ENCODE results near the gene S100A8.
"Not testable (repeated sequence)": the region's sequence is repeated elsewhere in the genome, so short reads cannot be mapped to it uniquely, and the experiment has no call there.

Gene S100A8

DNA sequence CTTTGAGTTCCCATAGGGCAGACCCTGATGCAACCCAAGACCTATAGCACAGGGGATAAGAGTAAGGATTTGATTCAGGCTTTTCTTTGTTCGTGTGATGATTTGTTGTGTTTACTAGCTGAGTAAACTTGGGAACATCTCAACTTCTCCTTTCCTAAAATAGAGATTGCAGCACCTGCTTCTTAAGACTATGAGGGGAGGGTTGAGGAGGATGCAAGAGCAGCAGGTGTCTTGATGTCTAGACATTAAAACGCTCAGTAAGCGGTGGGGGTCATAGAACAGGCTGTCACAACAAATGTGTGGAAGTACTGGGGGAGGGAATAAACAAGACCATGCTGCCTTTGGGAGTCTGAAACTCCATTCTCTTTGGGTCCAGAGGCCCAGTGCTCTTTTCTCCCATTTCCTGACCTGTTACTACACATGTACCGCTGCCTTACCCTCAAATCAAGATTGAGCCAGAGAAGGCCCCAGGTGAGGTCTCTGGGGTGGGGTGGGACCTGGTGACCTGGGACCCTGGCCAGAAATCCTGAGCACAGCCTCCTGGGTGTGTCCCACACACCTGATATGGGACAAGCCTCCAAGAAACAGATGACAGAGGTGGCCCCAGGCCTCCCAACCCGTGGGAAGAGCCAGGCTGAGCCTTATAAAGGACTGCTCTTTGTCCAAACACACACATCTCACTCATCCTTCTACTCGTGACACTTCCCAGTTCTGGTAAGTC, 25.1 kb upstream of the S100A8 start, which contains the start of gene S100A7A:
S100A7A (plus strand) TSS at position 671 of the 721 bp plus-strand sequence. CDS start 1,563 bp downstream, outside the sequence.
- DNase-seq, result no peak

GRCh38 chr1:153413961-153414360, 23.1 kb upstream of the S100A8 start:
- peak in 2 of 4 experiments; percentile 52 to 66 for DNase-seq

DNA sequence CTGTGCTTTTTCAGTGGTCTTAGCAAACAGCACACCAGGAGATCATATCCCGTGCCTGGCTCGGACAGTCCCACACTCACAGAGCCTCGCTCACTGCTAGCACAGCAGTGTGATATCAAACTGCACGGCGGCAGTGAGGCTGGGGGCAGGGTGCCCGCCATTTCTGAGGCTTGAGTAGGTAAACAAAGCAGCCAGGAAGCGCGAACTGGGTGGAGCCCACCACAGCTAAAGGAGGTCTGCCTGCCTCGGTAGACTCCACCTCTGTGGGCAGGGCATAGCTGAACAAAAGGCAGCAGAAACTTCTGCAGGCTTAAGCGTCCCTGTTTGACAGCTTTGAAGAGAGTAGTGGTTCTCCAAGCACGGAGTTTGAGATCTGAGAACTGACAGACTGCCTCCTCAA, 16.4 kb upstream of the S100A8 start:
- not testable (repeated sequence) for DNase-seq

DNA sequence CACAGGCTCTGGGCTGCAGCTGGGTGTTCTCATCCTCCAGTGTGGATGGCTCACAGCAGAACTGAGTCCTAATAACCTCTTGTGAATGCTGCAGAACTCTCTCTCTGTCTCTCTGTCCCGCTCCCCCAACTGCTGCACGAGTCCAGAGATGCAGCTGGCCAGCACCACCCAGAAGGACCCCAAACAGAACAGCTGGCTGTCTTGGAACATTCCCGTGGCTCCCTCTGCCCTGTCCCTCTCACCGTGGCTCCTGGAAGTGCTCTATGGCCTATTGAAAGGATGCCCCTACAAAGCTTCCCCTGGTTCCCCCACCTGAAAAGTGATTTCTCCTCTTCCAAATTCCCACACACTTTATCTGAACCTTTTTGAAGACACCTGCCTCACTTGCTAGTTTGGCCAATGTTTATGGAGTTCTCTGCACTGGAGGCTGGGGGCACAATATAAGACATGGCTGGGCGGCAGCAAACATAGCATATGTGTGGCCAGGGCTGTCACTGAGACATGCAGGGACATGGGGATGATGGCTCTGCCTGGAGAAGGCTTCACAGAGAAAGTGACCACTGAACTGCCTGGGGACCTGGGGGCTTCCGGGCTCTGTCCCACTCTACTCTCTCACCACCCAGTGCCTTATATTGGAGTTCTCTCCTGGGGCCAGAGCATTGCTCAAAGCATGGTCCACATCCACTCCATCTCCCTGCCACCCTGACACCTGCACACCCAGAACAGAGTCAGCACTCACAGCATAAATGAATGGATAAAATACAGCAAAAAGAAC, 15.1 kb upstream of the S100A8 start:
- DNase-seq, result not testable (repeated sequence)

GRCh38 chr1:153404768-153405167, 13.9 kb upstream of the S100A8 start:
- DNase-seq, result peak; percentile 67 to 83 (median 78)

DNA sequence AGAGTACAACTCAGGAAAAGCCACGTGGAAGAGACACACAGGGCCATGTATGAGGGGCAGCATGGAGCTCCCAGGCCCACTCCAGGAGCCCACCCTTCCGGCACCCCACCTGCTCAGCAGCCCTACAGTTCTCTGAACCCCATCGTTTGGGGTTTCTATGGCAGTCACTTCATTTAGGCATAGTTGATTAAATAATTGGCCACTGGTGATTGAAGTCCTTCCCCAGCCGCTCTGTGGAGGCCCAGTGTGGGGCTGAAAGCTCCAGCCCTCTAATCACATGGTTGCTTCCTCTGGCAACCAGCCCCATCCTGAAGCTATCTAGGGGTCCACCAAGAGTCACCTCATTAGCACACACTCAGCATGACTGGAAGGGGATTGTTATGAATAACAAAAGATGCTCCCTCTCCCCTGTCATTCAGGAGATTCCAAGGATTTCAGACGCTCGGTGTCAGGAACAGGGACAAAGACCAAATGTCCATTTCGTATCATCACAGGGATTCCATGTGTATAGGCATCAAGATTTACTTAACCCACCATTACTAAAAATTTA, 13.3 kb upstream of the S100A8 start:
- DNase-seq, result no peak

GRCh38 chr1:153403421-153404085, 12.7 kb upstream of the S100A8 start:
- DNase-seq, result no peak

GRCh38 chr1:153402226-153402625, 11.4 kb upstream of the S100A8 start:
- DNase-seq, result no peak

GRCh38 chr1:153401461-153401860, 10.6 kb upstream of the S100A8 start:
- DNase-seq, result no peak

GRCh38 chr1:153400244-153400643, 9.4 kb upstream of the S100A8 start:
- DNase-seq, result no peak

DNA sequence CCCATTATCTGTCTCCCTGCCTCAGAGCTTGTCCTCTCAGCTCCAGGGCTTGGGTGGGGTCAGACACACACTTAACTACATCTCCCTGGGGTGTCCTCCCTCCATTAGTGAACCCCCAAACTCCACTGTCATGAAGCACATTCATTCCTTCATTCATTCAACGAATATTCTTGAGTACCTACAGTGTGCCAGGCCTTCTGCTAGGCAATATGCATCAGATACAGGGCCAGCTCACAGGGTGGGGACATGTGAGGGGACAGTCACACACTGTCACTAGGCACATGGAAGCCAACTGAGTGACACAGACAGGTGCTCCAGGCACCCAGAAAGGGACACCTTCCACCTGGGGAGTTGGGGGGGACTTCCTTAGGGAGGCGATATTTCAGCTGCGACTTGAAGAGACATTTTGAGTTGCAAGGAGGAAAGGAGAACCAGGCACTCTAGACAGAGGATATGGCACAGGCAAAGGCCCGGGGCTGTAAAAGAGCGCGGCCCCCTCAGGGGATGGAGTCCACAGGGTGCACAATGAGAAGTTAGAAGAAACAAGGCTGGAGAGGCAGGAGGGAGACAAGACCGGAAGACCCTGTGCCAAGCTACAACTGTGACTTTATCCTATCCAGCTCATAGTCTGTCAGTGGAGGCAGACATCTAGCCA, 8.7 kb upstream of the S100A8 start:
- no peak for DNase-seq

DNA sequence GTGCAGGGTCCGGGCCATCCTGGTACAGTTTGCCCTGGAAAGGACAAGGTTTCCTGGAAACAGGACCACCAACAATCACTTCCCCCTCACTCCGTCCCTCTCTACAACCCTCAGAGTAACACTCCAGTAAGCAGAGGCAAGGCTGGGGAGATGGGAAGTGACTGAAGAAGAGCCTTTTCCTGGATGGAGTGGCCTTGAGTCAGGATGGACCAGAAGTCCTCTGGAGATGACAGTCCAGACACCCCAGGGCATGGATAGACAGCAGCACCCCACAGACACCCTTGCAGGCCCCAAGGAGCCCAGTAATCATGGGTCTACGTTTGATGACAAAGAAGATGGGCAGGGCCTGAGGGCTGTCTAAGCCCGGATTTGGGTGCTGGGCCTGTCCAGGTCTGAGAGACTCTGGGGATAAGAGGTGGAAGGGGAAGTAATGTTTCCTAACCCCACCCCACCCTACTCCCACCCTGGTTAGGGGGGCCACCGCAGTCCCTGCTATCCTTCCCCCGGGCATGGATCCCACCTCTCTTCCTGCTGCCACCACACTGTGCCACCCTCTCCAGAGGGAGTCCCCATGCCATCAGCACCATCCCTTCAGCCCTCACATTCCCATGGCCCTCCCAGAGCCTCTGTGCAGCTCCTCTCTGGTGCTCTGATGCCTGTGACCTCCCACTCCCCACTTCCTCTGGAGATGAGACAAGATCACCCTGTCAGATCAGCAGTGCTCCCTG, 7.2 kb upstream of the S100A8 start:
- no peak for DNase-seq

- peak in 1 of 4 experiments; percentile 36 for DNase-seq
Measured at GRCh38 chr1:153397051-153397923, 6.4 kb upstream of the S100A8 start.

DNA sequence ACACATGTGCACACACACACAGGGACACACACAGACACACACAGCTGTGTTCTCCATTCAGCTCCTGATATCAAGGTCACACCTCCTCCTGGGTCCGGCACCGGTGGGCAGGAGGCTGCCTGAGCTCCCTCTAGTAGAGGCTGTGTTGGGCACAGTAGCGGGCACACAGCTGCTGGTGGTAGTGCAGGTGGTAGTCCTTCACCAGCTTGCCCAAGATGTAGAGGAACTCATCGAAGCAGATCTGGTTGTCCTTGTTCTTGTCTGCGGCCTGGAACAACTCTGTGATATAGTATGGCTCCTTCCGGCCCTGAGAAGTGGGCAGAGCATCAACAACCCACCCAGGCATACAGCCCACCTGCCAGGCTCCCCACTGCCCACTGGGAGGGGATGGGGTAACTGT, 5.6 kb upstream of the S100A8 start:
- DNase-seq, result no peak

- no peak for DNase-seq
Measured at GRCh38 chr1:153395776-153396175, 4.9 kb upstream of the S100A8 start.

DNA sequence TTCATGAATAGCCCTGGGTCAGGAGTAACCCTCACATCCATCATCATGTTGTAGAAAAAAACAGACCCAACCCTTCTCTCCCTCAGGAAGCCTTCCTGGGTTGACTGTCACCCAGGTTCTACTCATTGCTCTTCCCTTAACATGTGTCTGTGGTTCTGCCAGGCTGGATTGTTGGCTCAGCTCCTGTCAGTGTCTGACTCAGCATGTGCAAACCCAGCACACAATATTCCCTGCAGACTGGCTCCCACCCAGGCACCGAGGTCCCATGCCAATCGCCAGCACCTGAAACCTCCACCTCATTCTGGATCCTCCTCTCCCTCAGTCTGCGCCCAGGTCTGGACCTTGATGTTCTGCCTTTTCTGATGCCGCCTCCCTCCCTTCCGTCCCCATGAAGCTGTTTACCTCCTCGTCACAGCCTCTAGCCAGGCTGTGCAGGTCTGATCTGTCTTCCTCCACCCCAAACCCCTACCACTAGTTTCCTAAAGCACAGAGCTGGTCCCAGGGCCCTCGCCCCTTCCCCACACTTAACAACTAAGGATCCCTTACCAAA, 4.3 kb upstream of the S100A8 start:
- no peak for DNase-seq

- no peak for DNase-seq
Measured at GRCh38 chr1:153394391-153394790, 3.5 kb upstream of the S100A8 start.

DNA sequence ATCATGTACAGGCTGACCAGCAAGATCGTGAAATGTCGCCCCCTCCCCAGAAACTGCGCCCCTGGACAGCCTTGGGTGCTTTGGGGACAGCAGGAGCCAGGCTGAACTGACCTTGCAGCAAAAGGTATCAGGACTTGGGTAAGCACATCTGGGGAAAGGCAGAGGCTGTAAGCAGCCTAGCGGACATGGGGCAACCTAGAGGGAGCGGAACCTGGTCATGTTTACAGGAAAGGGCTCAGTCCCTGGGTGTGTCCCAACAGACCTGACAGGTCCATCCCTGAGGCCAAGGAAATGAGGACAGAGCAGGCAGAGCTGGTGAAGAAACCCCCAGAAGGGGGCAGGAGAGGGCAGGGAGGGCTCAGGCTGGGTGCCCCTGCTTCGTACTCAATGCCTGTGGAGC, 3.1 kb upstream of the S100A8 start:
- DNase-seq, result no peak

DNA sequence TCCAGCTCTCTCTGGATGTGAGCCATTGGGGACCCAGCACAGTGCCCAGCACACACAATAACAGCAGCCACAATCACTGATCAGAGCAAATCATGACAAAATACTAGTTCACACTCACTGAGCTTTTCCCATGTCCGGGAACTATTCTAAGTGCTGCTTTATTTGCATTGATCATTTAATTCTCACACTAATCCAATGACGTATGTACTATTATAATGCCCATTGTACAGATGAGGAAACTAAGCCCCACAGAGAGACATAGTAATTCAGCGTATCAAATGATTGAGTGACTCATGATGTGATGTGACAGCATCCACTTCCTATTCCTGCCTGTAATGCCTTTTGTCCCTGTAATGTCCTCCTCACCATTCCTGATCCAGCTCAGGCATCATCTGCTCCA, 1.9 kb upstream of the S100A8 start:
- DNase-seq, result no peak

DNA sequence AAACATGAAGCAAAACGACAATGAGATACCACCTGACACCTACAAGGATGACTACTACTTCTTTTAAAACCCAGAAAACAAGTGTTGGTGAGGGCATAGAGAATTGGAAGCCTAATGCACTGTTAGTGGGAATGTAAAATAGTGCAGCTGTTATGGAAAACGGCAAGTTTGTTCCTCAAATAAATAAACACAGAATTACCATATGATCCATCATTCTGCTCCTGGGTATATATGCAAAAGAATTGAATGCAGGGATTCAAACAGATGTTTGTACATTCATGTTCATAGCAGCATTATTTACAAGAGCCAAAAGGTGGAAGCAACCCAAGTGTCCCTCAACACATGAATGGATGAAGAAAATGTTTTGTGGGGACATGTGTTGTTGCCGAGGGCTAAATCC, 1.4 kb upstream of the S100A8 start:
- no peak for DNase-seq

Data from suppressor macrophage (primary cell).